Ovary (tissue), 9 donors: ENCODE measurements around the gene FGF12. TPM values are rescaled to one million over a fixed set of nuclear protein-coding genes. Genes with fewer than 3 reads are reported as not detected.

Source experiments
- DNase-seq, 5 donors: peaks; one replicate each; pipeline ENCODE4 v3.0.0-alpha.2; 2019 to 2020
- H3K27ac ChIP-seq, 2 donors: fragments of 200-600 bp; one replicate each; pipeline versions ENCODE4 v1.5.1 to v1.8.0; 2019 to 2022
- H3K27me3 ChIP-seq: fragments of 200-600 bp; one replicate; pipeline ENCODE4 v1.8.0; 2022
- H3K36me3 ChIP-seq: fragments of 200-600 bp; sonication (generic); one replicate; pipeline ENCODE4 v1.5.1; 2019
- H3K4me1 ChIP-seq: one replicate; pipeline ENCODE4 v1.8.1; 2013; ENCODE audit warnings: mild to moderate bottlenecking, moderate library complexity; ENCODE audit not compliant: insufficient read depth
- H3K4me3 ChIP-seq: fragments of 200-600 bp; sonication (generic); one replicate; pipeline ENCODE4 v1.5.1; 2017
- H3K9me3 ChIP-seq, 2 donors: fragments of 200-600 bp in 1 of 2; sonication (generic) in 1 of 2; one replicate each; pipeline versions ENCODE4 v1.5.1 to v1.8.1; 2013 to 2019; ENCODE audit warnings: mild to moderate bottlenecking in 1 of 2, moderate library complexity in 1 of 2
- CTCF ChIP-seq, 3 donors: fragments of 450-650 bp in 2 of 3; fragments of 200-600 bp in 1 of 3; IDR thresholded peaks; one replicate each; pipeline versions ENCODE4 v1.5.1 to v1.8.0; 2016 to 2022; ENCODE audit warnings: antibody characterized with exemption in 3 of 3, mild to moderate bottlenecking in 1 of 3
- EP300 ChIP-seq: sonication (generic); formaldehyde crosslinking; IDR thresholded peaks from one replicate; pipeline ENCODE4 v1.6.1; 2017; ENCODE audit warnings: antibody characterized with exemption
- POLR2A ChIP-seq: fragments of 450-650 bp; IDR thresholded peaks from one replicate; pipeline ENCODE4 v1.6.1; 2017; ENCODE audit warnings: antibody characterized with exemption, mild to moderate bottlenecking, moderate library complexity
- WGBS, 3 donors: extraction: QIAGEN DNeasy Blood & Tissue Kit in 1 of 3; methylation state at CpG; one replicate each; pipeline versions ENCODE4 v1.1.5 to v1.1.7; 2013 to 2017; 5-methylcytosine and 5-hydroxymethylcytosine counted together
- intact Hi-C, 4 donors: fragments of 100-400 bp; cut with DNase I; formaldehyde crosslinking; loops; one replicate each; pipeline versions ENCODE4 v1.11.0 to v1.15.1; 2022 to 2023
- polyA plus RNA-seq, 2 donors: library from polyadenylated mRNA; stranded (reverse); fragments of 200-250 nt in 1 of 2; fragments of 350-450 nt in 1 of 2; fragmentation: Illumina TruSeq in 1 of 2; extraction: RNeasy Lipid Tissue Mini Kit (QIAGEN cat#74804) in 1 of 2; gene quantifications; one replicate each; pipeline ENCODE4 v1.2.3, GENCODE V29; 2013 to 2014
- total RNA-seq, 7 donors: library from RNA; depleted of rRNA in 2 of 7; stranded (reverse); fragments of >200 nt in 2 of 7; fragmentation: NEBNext Ultra II Directional in 3 of 7; extraction: Animal tissue kit (Norgen Biotek cat#: 25700) in 3 of 7; gene quantifications; one replicate each; pipeline versions ENCODE4 v1.1.0 to v1.2.4, GENCODE V29; 2016 to 2023
- donor health status: DM: no; HTN: no; CAD: no; lungs with moderate emphysema.
- donor health status: DM: no; HTN: no; CAD: no.
- donor health status: Bipolar disorder and iron deficiency.
- donor health status: DM: yes; HTN: yes; CAD: no.
- donor health status: DM: no; HTN: no; CAD: no.
- donor health status: DM: yes; HTN: yes; CAD: no.

Gene FGF12
- total and polyA plus RNA-seq, 9 donors, result 0.24 to 4.0 (median 1.7) TPM

- no peaks in the 10 kb centered on the region for H3K4me1 ChIP-seq
- no peak overlapping the region for H3K27ac ChIP-seq
- no peak for DNase-seq
- H3K4me3 ChIP-seq, result no peak overlapping the region
- 88 to 96% (median 94%) methylated on average over 4 of the region's 4 CpGs for WGBS, 3 donors
- no peaks in the 10 kb centered on the region for H3K9me3 ChIP-seq
- no peaks in the 10 kb centered on the region for H3K27me3 ChIP-seq
- TF ChIP-seq POLR2A, result no peak
- no peak for TF ChIP-seq EP300
- no peak for TF ChIP-seq CTCF (IDR thresholded peaks at IDR 0.05)
- intact Hi-C loops, result no loop called here
- H3K36me3 ChIP-seq, result no peaks in the 10 kb centered on the region
Measured at GRCh38 chr3:192607798-192608197, 119.5 kb downstream of the FGF12 start.

GRCh38 chr3:192597913-192598312 lies 129.4 kb downstream of the FGF12 start:
- H3K27me3 ChIP-seq, result no peaks in the 10 kb centered on the region
- WGBS, 3 donors, result 74 to 85% (median 81%) methylated on average over 2 of the region's 2 CpGs
- H3K9me3 ChIP-seq, result no peaks in the 10 kb centered on the region
- intact Hi-C loops, result no loop called here
- H3K4me1 ChIP-seq, result no peaks in the 10 kb centered on the region
- no peak for DNase-seq
- H3K27ac ChIP-seq, result no peak overlapping the region
- H3K4me3 ChIP-seq, result no peak overlapping the region
- H3K36me3 ChIP-seq, result no peaks in the 10 kb centered on the region
- TF ChIP-seq CTCF (IDR thresholded peaks at IDR 0.05), result no peak
- no peak for TF ChIP-seq POLR2A
- no peak for TF ChIP-seq EP300

- Histone ChIP-seq H3K36me3 (no peaks in the 10 kb centered on the region), H3K27me3 (no peaks in the 10 kb centered on the region), H3K9me3 (no peaks in the 10 kb centered on the region), H3K4me3 (no peak overlapping the region), H3K4me1 (no peaks in the 10 kb centered on the region), H3K27ac (no peak overlapping the region)
- DNase-seq, result no peak
- intact Hi-C loops, result no loop called here
- no peak for TF ChIP-seq CTCF (IDR thresholded peaks at IDR 0.05)
- TF ChIP-seq EP300, result no peak
- no peak for TF ChIP-seq POLR2A
- WGBS, 3 donors, result 64 to 69% (median 65%) methylated on average over 2 of the region's 2 CpGs
Measured at GRCh38 chr3:192597506-192597905, 129.8 kb downstream of the FGF12 start.

GRCh38 chr3:192578729-192579128 lies 148.6 kb downstream of the FGF12 start:
- TF ChIP-seq POLR2A (no peak), EP300 (no peak), CTCF (IDR thresholded peaks at IDR 0.05) (no peak)

More at GRCh38 chr3:192578729-192579128, 148.6 kb downstream of the FGF12 start:
- Histone ChIP-seq H3K4me3 (no peak overlapping the region), H3K9me3 (no peaks in the 10 kb centered on the region), H3K4me1 (no peaks in the 10 kb centered on the region), H3K27ac (no peak overlapping the region), H3K27me3 (no peaks in the 10 kb centered on the region), H3K36me3 (no peaks in the 10 kb centered on the region)
- 71 to 88% (median 84%) methylated on average over 3 of the region's 3 CpGs for WGBS, 3 donors
- intact Hi-C loops, result no loop called here
- DNase-seq, result no peak
